ENCODE data around the gene OVOL1. TPM values are rescaled to one million over a fixed set of nuclear protein-coding genes. Genes with fewer than 3 reads are reported as not detected.

OVOL1 gene
- total and polyA plus RNA-seq, 2 of the 13 experiments (the other 11 are each of a cell fraction or from before 2014, with no cell fraction given), result 0.01 TPM; not detected in 1

DNA sequence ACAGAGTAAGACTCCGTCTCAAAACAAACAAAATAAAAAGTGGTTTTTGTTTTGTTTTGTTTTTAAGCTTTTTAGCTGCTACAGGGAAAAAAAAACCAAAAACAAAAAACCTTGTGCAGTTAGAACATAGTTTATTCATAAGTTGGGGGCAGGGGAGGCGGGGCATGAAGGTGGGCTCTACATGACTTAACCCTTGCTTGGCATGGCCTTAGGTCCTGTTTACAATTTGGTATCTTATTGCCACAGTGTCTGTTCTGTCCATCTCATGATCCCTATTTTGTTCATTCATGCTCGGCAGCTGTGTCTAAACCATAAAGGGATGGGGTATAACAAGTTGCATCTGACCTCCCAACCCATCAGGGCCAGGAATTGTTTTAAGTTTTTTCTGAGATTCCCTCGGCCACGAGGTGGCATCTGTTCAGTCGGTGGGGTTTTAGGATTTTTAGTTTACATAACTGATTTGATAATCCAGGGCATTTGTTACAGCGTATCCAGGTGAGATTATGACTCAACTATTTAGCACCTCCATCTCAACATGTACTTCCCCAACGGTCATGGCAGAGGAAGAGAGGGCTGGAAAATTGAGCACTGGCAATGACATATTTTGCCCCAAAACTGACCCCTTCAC, 13.0 kb upstream of the OVOL1 start (continued):
- TF ChIP-seq ZNF652 (CRISPR knock-in tag; IDR thresholded peaks at IDR 0.05; ENCODE audit: borderline replicate concordance, low read depth) (peak; percentile 85), TMF1 (CRISPR knock-in tag; IDR thresholded peaks at IDR 0.05; ENCODE audit: low read depth) (no peak), STAG1 (CRISPR knock-in tag; IDR thresholded peaks at IDR 0.05) (peak; percentile 18; the same call in 1 of the 2 replicates), ZFP90 (CRISPR knock-in tag; IDR thresholded peaks at IDR 0.05; ENCODE audit: borderline replicate concordance) (no peak), HMG20A (CRISPR knock-in tag; IDR thresholded peaks at IDR 0.05; ENCODE audit: borderline replicate concordance) (no peak)
- TF ChIP-seq, protein P1, sequence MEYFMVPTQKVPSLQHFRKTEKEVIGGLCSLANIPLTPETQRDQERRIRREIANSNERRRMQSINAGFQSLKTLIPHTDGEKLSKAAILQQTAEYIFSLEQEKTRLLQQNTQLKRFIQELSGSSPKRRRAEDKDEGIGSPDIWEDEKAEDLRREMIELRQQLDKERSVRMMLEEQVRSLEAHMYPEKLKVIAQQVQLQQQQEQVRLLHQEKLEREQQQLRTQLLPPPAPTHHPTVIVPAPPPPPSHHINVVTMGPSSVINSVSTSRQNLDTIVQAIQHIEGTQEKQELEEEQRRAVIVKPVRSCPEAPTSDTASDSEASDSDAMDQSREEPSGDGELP (IDR thresholded peaks at IDR 0.05; ENCODE audit: borderline replicate concordance, low read depth), result no peak

DNA sequence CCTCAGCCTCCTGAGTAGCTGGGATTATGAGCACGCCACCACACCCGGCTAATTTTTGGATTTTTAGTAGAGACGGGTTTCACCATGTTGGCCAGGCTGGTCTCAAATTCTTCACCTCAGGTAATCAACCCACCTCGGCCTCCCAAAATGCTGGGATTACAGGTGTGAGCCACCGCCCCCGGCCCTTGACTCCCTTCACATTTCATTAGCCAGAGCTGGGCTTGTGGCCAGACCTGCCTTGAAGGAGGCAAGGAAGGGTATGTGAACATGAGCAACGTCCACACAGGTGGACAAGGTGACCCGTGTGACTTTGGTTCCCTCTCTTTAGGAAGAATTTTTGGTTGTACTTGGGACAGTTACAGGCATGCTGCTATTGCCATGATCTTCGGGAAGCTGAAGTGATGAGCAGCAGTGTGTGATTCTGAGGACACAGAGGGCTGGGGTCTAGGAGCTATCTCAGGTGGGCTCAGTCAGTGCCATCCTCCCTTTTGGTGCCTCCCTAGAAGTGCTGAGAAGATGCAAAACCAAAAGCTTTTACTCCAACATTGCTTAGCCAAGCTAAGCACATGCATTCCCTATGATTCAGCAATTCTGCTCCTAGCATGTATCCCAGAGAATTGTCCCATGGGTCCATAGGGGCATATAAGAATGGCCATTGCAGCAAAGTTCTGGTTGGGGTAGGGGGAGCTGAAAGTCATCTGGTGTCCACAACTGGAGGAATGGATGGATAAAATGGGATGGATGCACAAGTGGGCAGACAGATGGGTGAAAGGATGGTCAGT, 12.1 kb upstream of the OVOL1 start:
- no TSS peak for BruUV-seq (replicated peaks)
- intact Hi-C loops (cut with micrococcal nuclease; ENCODE audit: unreplicated experiment), result no loop called here
- Histone ChIP-seq H3K4me1 (ENCODE audit: insufficient read depth, low read length) (peaks cover 45% of the 10 kb centered on the region), H3K9ac (ENCODE audit: insufficient read depth, low read depth, low read length) (no peak overlapping the region), H3K4me3 (replicated peaks in 1 of 3; ENCODE audit: insufficient read depth in 1 of 3, low read depth in 2 of 3, low read length in 3 of 3) (no peak overlapping the region), H3K79me2 (ENCODE audit: insufficient read depth, low read length) (no peaks in the 10 kb centered on the region), H3K9me3 (ENCODE audit: low read length) (no peaks in the 10 kb centered on the region), H3K27ac (ENCODE audit: extremely low read length, insufficient read depth, low read length) (no peak overlapping the region), H2AFZ (ENCODE audit: low read length) (no peak overlapping the region), H3K4me2 (ENCODE audit: low read depth, low read length) (no peak overlapping the region), H3K36me3 (replicated peaks in 1 of 2; ENCODE audit: control insufficient read depth in 1 of 2, insufficient read depth in 2 of 2, low read length in 2 of 2) (no peaks in the 10 kb centered on the region), H3K27me3 (ENCODE audit: control insufficient read depth in 1 of 2, insufficient read depth in 2 of 2, low read length in 2 of 2) (no peaks in the 10 kb centered on the region), H4K20me1 (ENCODE audit: insufficient read depth, low read length) (no peaks in the 10 kb centered on the region)
- in situ Hi-C loops (cut with HindIII; ENCODE audit: extremely low pct_ligation_motif_present, low pct_unique_long_range_greater_than_20kb), result no loop called here
- 76% methylated on average over 8 of the region's 9 CpGs for WGBS (ENCODE audit: low lambda C conversion rate)
- ATAC-seq (no peak), DNase-seq (ENCODE audit: low spot score) (no peak), FAIRE-seq (no peak)
- ChIA-PET POLR2A (interaction anchor here (0.8 kb wide), 1 partner anchor 43 kb away, joined by 3 read pairs; no protein-coding TSS in a partner anchor), CTCF (ENCODE audit: low intra/inter-chr PET ratio, low total read pairs) (interaction anchor here (0.6 to 1.8 kb wide), 2 partner anchors 44 to 214 kb away, joined by 3 to 12 read pairs; no protein-coding TSS in a partner anchor)
- TF ChIP-seq SSRP1 (CRISPR knock-in tag; IDR thresholded peaks at IDR 0.05), result 0 out of 2 replicates have a peak, but pooled peaks have one; percentile 56
- no peak for TF ChIP-seq NFATC3 (CRISPR knock-in tag; IDR thresholded peaks at IDR 0.05)
- 0 out of 2 replicates have a peak, but pooled peaks have one; percentile 18 for TF ChIP-seq MAFF (IDR thresholded peaks at IDR 0.05; ENCODE audit: low read depth, low read length)
- TF ChIP-seq ZNF17 (CRISPR knock-in tag; IDR thresholded peaks at IDR 0.05), result no peak
- TF ChIP-seq, protein P2, sequence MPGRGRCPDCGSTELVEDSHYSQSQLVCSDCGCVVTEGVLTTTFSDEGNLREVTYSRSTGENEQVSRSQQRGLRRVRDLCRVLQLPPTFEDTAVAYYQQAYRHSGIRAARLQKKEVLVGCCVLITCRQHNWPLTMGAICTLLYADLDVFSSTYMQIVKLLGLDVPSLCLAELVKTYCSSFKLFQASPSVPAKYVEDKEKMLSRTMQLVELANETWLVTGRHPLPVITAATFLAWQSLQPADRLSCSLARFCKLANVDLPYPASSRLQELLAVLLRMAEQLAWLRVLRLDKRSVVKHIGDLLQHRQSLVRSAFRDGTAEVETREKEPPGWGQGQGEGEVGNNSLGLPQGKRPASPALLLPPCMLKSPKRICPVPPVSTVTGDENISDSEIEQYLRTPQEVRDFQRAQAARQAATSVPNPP (CRISPR knock-in tag; IDR thresholded peaks at IDR 0.05), result no peak
- TF ChIP-seq, protein P3, sequence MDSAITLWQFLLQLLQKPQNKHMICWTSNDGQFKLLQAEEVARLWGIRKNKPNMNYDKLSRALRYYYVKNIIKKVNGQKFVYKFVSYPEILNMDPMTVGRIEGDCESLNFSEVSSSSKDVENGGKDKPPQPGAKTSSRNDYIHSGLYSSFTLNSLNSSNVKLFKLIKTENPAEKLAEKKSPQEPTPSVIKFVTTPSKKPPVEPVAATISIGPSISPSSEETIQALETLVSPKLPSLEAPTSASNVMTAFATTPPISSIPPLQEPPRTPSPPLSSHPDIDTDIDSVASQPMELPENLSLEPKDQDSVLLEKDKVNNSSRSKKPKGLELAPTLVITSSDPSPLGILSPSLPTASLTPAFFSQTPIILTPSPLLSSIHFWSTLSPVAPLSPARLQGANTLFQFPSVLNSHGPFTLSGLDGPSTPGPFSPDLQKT (CRISPR knock-in tag; IDR thresholded peaks at IDR 0.05; ENCODE audit: borderline replicate concordance), result no peak

All from HepG2 (cell line).